ENCODE measurements around the gene GIPC2.

The GIPC2 gene

GRCh38 chr1:78091215-78091813 is 45.5 kb downstream of the GIPC2 start:
- Histone ChIP-seq H3K4me1 (ENCODE audit: control insufficient read depth, insufficient read depth, low read length) (no peaks in the 10 kb centered on the region), H3K9ac (ENCODE audit: low read length) (no peak overlapping the region), H3K36me3 (ENCODE audit: control insufficient read depth, insufficient read depth, low read length) (no peaks in the 10 kb centered on the region), H3K4me3 (ENCODE audit: low read length) (no peak overlapping the region), H3K27me3 (ENCODE audit: control insufficient read depth, insufficient read depth, low read length) (no peaks in the 10 kb centered on the region), H3K9me3 (ENCODE audit: control insufficient read depth, low read length) (no peaks in the 10 kb centered on the region)

GRCh38 chr1:78091886-78092285 is 46.1 kb downstream of the GIPC2 start:
- Histone ChIP-seq H3K9me3 (ENCODE audit: control insufficient read depth, low read length) (no peaks in the 10 kb centered on the region), H3K9ac (ENCODE audit: low read length) (no peak overlapping the region), H3K27me3 (ENCODE audit: control insufficient read depth, insufficient read depth, low read length) (no peaks in the 10 kb centered on the region), H3K36me3 (ENCODE audit: control insufficient read depth, insufficient read depth, low read length) (no peaks in the 10 kb centered on the region), H3K4me3 (ENCODE audit: low read length) (no peak overlapping the region), H3K4me1 (ENCODE audit: control insufficient read depth, insufficient read depth, low read length) (no peaks in the 10 kb centered on the region)

- H3K9me3 ChIP-seq (ENCODE audit: control insufficient read depth, low read length), result no peaks in the 10 kb centered on the region
- H3K27me3 ChIP-seq (ENCODE audit: control insufficient read depth, insufficient read depth, low read length), result no peaks in the 10 kb centered on the region
These were observed 46.9 kb downstream of the GIPC2 start for GRCh38 chr1:78092643-78093042.

GRCh38 chr1:78093560-78093959 is 47.8 kb downstream of the GIPC2 start:
- Histone ChIP-seq H3K9me3 (ENCODE audit: control insufficient read depth, low read length) (no peaks in the 10 kb centered on the region), H3K9ac (ENCODE audit: low read length) (no peak overlapping the region), H3K36me3 (ENCODE audit: control insufficient read depth, insufficient read depth, low read length) (no peaks in the 10 kb centered on the region), H3K4me3 (ENCODE audit: low read length) (no peak overlapping the region), H3K27me3 (ENCODE audit: control insufficient read depth, insufficient read depth, low read length) (no peaks in the 10 kb centered on the region), H3K4me1 (ENCODE audit: control insufficient read depth, insufficient read depth, low read length) (no peaks in the 10 kb centered on the region)

More at GRCh38 chr1:78092643-78093042, 46.9 kb downstream of the GIPC2 start:
- Histone ChIP-seq H3K4me1 (ENCODE audit: control insufficient read depth, insufficient read depth, low read length) (no peaks in the 10 kb centered on the region), H3K36me3 (ENCODE audit: control insufficient read depth, insufficient read depth, low read length) (no peaks in the 10 kb centered on the region), H3K9ac (ENCODE audit: low read length) (no peak overlapping the region), H3K4me3 (ENCODE audit: low read length) (no peak overlapping the region)

- no peaks in the 10 kb centered on the region for H3K27me3 ChIP-seq (ENCODE audit: control insufficient read depth, insufficient read depth, low read length)
- H3K9ac ChIP-seq (ENCODE audit: low read length), result no peak overlapping the region
- no peak overlapping the region for H3K4me3 ChIP-seq (ENCODE audit: low read length)
These were observed 48.9 kb downstream of the GIPC2 start for GRCh38 chr1:78094639-78095038.

GRCh38 chr1:78095593-78095992 is 49.8 kb downstream of the GIPC2 start:
- Histone ChIP-seq H3K9ac (ENCODE audit: low read length) (no peak overlapping the region), H3K4me1 (ENCODE audit: control insufficient read depth, insufficient read depth, low read length) (no peaks in the 10 kb centered on the region), H3K36me3 (ENCODE audit: control insufficient read depth, insufficient read depth, low read length) (no peaks in the 10 kb centered on the region), H3K4me3 (ENCODE audit: low read length) (no peak overlapping the region), H3K9me3 (ENCODE audit: control insufficient read depth, low read length) (no peaks in the 10 kb centered on the region), H3K27me3 (ENCODE audit: control insufficient read depth, insufficient read depth, low read length) (no peaks in the 10 kb centered on the region)

More at GRCh38 chr1:78094639-78095038, 48.9 kb downstream of the GIPC2 start:
- no peaks in the 10 kb centered on the region for H3K36me3 ChIP-seq (ENCODE audit: control insufficient read depth, insufficient read depth, low read length)
- H3K9me3 ChIP-seq (ENCODE audit: control insufficient read depth, low read length), result no peaks in the 10 kb centered on the region
- no peaks in the 10 kb centered on the region for H3K4me1 ChIP-seq (ENCODE audit: control insufficient read depth, insufficient read depth, low read length)

- no peaks in the 10 kb centered on the region for H3K4me1 ChIP-seq (ENCODE audit: control insufficient read depth, insufficient read depth, low read length)
- no peaks in the 10 kb centered on the region for H3K9me3 ChIP-seq (ENCODE audit: control insufficient read depth, low read length)
- no peaks in the 10 kb centered on the region for H3K36me3 ChIP-seq (ENCODE audit: control insufficient read depth, insufficient read depth, low read length)
These were observed 50.3 kb downstream of the GIPC2 start for GRCh38 chr1:78096017-78096416.

GRCh38 chr1:78096976-78097375 is 51.2 kb downstream of the GIPC2 start:
- H3K36me3 ChIP-seq (ENCODE audit: control insufficient read depth, insufficient read depth, low read length), result no peaks in the 10 kb centered on the region
- no peaks in the 10 kb centered on the region for H3K9me3 ChIP-seq (ENCODE audit: control insufficient read depth, low read length)
- H3K9ac ChIP-seq (ENCODE audit: low read length), result no peak overlapping the region
- no peak overlapping the region for H3K4me3 ChIP-seq (ENCODE audit: low read length)
- H3K27me3 ChIP-seq (ENCODE audit: control insufficient read depth, insufficient read depth, low read length), result no peaks in the 10 kb centered on the region
- H3K4me1 ChIP-seq (ENCODE audit: control insufficient read depth, insufficient read depth, low read length), result no peaks in the 10 kb centered on the region

More at GRCh38 chr1:78096017-78096416, 50.3 kb downstream of the GIPC2 start:
- H3K4me3 ChIP-seq (ENCODE audit: low read length), result no peak overlapping the region
- H3K9ac ChIP-seq (ENCODE audit: low read length), result no peak overlapping the region
- H3K27me3 ChIP-seq (ENCODE audit: control insufficient read depth, insufficient read depth, low read length), result no peaks in the 10 kb centered on the region

- no peak overlapping the region for H3K9ac ChIP-seq (ENCODE audit: low read length)
- no peaks in the 10 kb centered on the region for H3K27me3 ChIP-seq (ENCODE audit: control insufficient read depth, insufficient read depth, low read length)
- no peaks in the 10 kb centered on the region for H3K9me3 ChIP-seq (ENCODE audit: control insufficient read depth, low read length)
- H3K4me3 ChIP-seq (ENCODE audit: low read length), result no peak overlapping the region
- H3K36me3 ChIP-seq (ENCODE audit: control insufficient read depth, insufficient read depth, low read length), result no peaks in the 10 kb centered on the region
- H3K4me1 ChIP-seq (ENCODE audit: control insufficient read depth, insufficient read depth, low read length), result no peaks in the 10 kb centered on the region
These were observed 55.3 kb downstream of the GIPC2 start for GRCh38 chr1:78101051-78101450.

GRCh38 chr1:78101514-78101913 is 55.7 kb downstream of the GIPC2 start:
- H3K9ac ChIP-seq (ENCODE audit: low read length), result no peak overlapping the region
- H3K36me3 ChIP-seq (ENCODE audit: control insufficient read depth, insufficient read depth, low read length), result no peaks in the 10 kb centered on the region
- H3K4me3 ChIP-seq (ENCODE audit: low read length), result no peak overlapping the region
- H3K9me3 ChIP-seq (ENCODE audit: control insufficient read depth, low read length), result no peaks in the 10 kb centered on the region
- H3K4me1 ChIP-seq (ENCODE audit: control insufficient read depth, insufficient read depth, low read length), result no peaks in the 10 kb centered on the region
- H3K27me3 ChIP-seq (ENCODE audit: control insufficient read depth, insufficient read depth, low read length), result no peaks in the 10 kb centered on the region

GRCh38 chr1:78102082-78102481 is 56.3 kb downstream of the GIPC2 start:
- H3K9me3 ChIP-seq (ENCODE audit: control insufficient read depth, low read length), result no peaks in the 10 kb centered on the region
- no peak overlapping the region for H3K9ac ChIP-seq (ENCODE audit: low read length)
- H3K4me1 ChIP-seq (ENCODE audit: control insufficient read depth, insufficient read depth, low read length), result no peaks in the 10 kb centered on the region
- no peaks in the 10 kb centered on the region for H3K36me3 ChIP-seq (ENCODE audit: control insufficient read depth, insufficient read depth, low read length)
- no peaks in the 10 kb centered on the region for H3K27me3 ChIP-seq (ENCODE audit: control insufficient read depth, insufficient read depth, low read length)
- H3K4me3 ChIP-seq (ENCODE audit: low read length), result no peak overlapping the region

GRCh38 chr1:78102916-78103315 is 57.1 kb downstream of the GIPC2 start:
- no peaks in the 10 kb centered on the region for H3K4me1 ChIP-seq (ENCODE audit: control insufficient read depth, insufficient read depth, low read length)
- no peak overlapping the region for H3K9ac ChIP-seq (ENCODE audit: low read length)
- H3K9me3 ChIP-seq (ENCODE audit: control insufficient read depth, low read length), result no peaks in the 10 kb centered on the region
- H3K4me3 ChIP-seq (ENCODE audit: low read length), result no peak overlapping the region
- no peaks in the 10 kb centered on the region for H3K27me3 ChIP-seq (ENCODE audit: control insufficient read depth, insufficient read depth, low read length)
- no peaks in the 10 kb centered on the region for H3K36me3 ChIP-seq (ENCODE audit: control insufficient read depth, insufficient read depth, low read length)

GRCh38 chr1:78104322-78104721 is 58.6 kb downstream of the GIPC2 start:
- H3K4me1 ChIP-seq (ENCODE audit: control insufficient read depth, insufficient read depth, low read length), result no peaks in the 10 kb centered on the region
- no peak overlapping the region for H3K4me3 ChIP-seq (ENCODE audit: low read length)
- H3K9me3 ChIP-seq (ENCODE audit: control insufficient read depth, low read length), result no peaks in the 10 kb centered on the region
- H3K36me3 ChIP-seq (ENCODE audit: control insufficient read depth, insufficient read depth, low read length), result no peaks in the 10 kb centered on the region
- no peaks in the 10 kb centered on the region for H3K27me3 ChIP-seq (ENCODE audit: control insufficient read depth, insufficient read depth, low read length)
- no peak overlapping the region for H3K9ac ChIP-seq (ENCODE audit: low read length)

All from mucosa of stomach (tissue), 1 donor.